Endothelial cell of umbilical vein (primary cell): ENCODE results near the gene CENPQ. TPM values are rescaled to one million over a fixed set of nuclear protein-coding genes. Genes with fewer than 3 reads are reported as not detected.
A peak's percentile ranks its signal among the peaks of the same experiment; 100 is the strongest.

Experiments used
- BruUV-seq: library from RNA; stranded (reverse); fragments of 400-500 nt; replicated peaks from 2 replicates; lab custom pipeline; 2021; lab: Mats Ljungman, UMichigan
- CTCF ChIA-PET: fragments of 300-600, 350-600 bp; sonication (Branson Sonifier 250); formaldehyde crosslinking; loops from one replicate; lab custom pipeline; 2021; ENCODE audit warnings: antibody characterized with exemption, inconsistent platforms; lab: Charles Lee
- POLR2A ChIA-PET: fragments of 300-600, 350-600 bp; sonication (Branson Sonifier 250); formaldehyde crosslinking; loops from one replicate; lab custom pipeline; 2021; ENCODE audit warnings: antibody characterized with exemption, inconsistent platforms; lab: Charles Lee
- DNase-seq: peaks from one replicate; pipeline ENCODE4 v3.0.0-alpha.2; 2011; ENCODE audit warnings: low read depth, low spot score
- FAIRE-seq: peaks from 2 replicates; lab custom pipeline; 2011; peaks lifted over from hg19 to GRCh38; lab: Jason Lieb, UNC
- H2AFZ ChIP-seq: 2 replicates; pipeline ENCODE4 v1.6.0; 2012; ENCODE audit warnings: low read depth, low read length, control low read depth, inconsistent platforms
- H3K27ac ChIP-seq: 2 replicates; pipeline ENCODE4 v1.5.1; 2011; ENCODE audit warnings: low read depth, mild to moderate bottlenecking, control low read depth, low read length, moderate library complexity; ENCODE audit not compliant: insufficient read depth
- H3K27me3 ChIP-seq, 2 experiments: 2 replicates each; pipeline versions ENCODE4 v1.6.0 to v1.6.1; 2011; ENCODE audit warnings: low read length in 2 of 2, mixed read lengths in 1 of 2; ENCODE audit not compliant: control insufficient read depth in 2 of 2, insufficient read depth in 2 of 2
- H3K36me3 ChIP-seq, 2 experiments: 2 replicates in 1 of 2; 3 replicates in 1 of 2; pipeline ENCODE4 v1.5.1; 2011; ENCODE audit warnings: low read length in 2 of 2, mild to moderate bottlenecking in 1 of 2, moderate library complexity in 1 of 2; ENCODE audit not compliant: control insufficient read depth in 2 of 2, insufficient read depth in 2 of 2; ENCODE audit errors: extremely low read depth in 1 of 2
- H3K4me1 ChIP-seq: 3 replicates; pipeline ENCODE4 v1.5.1; 2011; ENCODE audit warnings: mild to moderate bottlenecking, low read length; ENCODE audit not compliant: control insufficient read depth, insufficient read depth; ENCODE audit errors: extremely low read depth
- H3K4me2 ChIP-seq: 2 replicates; pipeline ENCODE4 v1.6.1; 2011; ENCODE audit warnings: low read length, control low read depth, mixed read lengths; ENCODE audit not compliant: insufficient read depth
- H3K4me3 ChIP-seq, 3 experiments: fragments of 200-600 bp in 1 of 3; sonication (generic), shearing (Covaris generic) in 1 of 3; replicated peaks in 1 of 3; 2 replicates each; pipeline ENCODE4 v1.5.1; 2011 to 2016; ENCODE audit warnings: control low read depth in 3 of 3, low read length in 3 of 3, mild to moderate bottlenecking in 2 of 3, inconsistent platforms in 1 of 3, low read depth in 1 of 3, moderate library complexity in 1 of 3; ENCODE audit not compliant: insufficient read depth in 1 of 3
- H3K79me2 ChIP-seq: 2 replicates; pipeline ENCODE4 v1.6.0; 2012; ENCODE audit warnings: low read length, inconsistent platforms; ENCODE audit not compliant: control insufficient read depth, insufficient read depth
- H3K9ac ChIP-seq: replicated peaks from 2 replicates; pipeline ENCODE3; 2011; ENCODE audit warnings: low read length, control low read depth; ENCODE audit not compliant: insufficient read depth; ENCODE audit errors: extremely low read depth
- H3K9me1 ChIP-seq: replicated peaks from 3 replicates; pipeline ENCODE4 v1.6.0; 2011; ENCODE audit warnings: mild to moderate bottlenecking, low read length; ENCODE audit not compliant: control insufficient read depth, insufficient read depth; ENCODE audit errors: extremely low read depth
- H3K9me3 ChIP-seq: replicated peaks from 2 replicates; pipeline ENCODE4 v1.5.1; 2012; ENCODE audit warnings: low read length, inconsistent platforms; ENCODE audit not compliant: control insufficient read depth, insufficient read depth
- H4K20me1 ChIP-seq: replicated peaks from 2 replicates; pipeline ENCODE3; 2011; ENCODE audit warnings: mild to moderate bottlenecking, low read length; ENCODE audit not compliant: control insufficient read depth, insufficient read depth; ENCODE audit errors: extremely low read depth
- EZH2 ChIP-seq: IDR thresholded peaks from 2 replicates; pipeline ENCODE4 v1.6.1; 2012; ENCODE audit warnings: borderline replicate concordance, low read depth, mild to moderate bottlenecking, moderate library complexity, low read length, inconsistent platforms; ENCODE audit not compliant: severe bottlenecking
- FOS ChIP-seq: IDR thresholded peaks from 2 replicates; pipeline ENCODE4 v1.6.1; 2011; ENCODE audit warnings: mild to moderate bottlenecking, low read length, moderate library complexity, borderline replicate concordance; ENCODE audit not compliant: insufficient read depth
- GATA2 ChIP-seq: IDR thresholded peaks from 2 replicates; pipeline ENCODE4 v1.7.0; 2011; ENCODE audit warnings: low read depth, mild to moderate bottlenecking, moderate library complexity, mixed read lengths, low read length; ENCODE audit not compliant: insufficient read length, insufficient read depth
- JUN ChIP-seq: IDR thresholded peaks from 2 replicates; pipeline ENCODE4 v1.6.1; 2011; ENCODE audit warnings: borderline replicate concordance, low read depth; ENCODE audit not compliant: insufficient read length, insufficient read depth
- MYC ChIP-seq: IDR thresholded peaks from one replicate; pipeline ENCODE4 v1.6.1; 2011; ENCODE audit warnings: mild to moderate bottlenecking, low read depth, low read length
- POLR2A ChIP-seq: IDR thresholded peaks from 2 replicates; pipeline ENCODE4 v1.6.1; 2012; ENCODE audit warnings: low read depth, mild to moderate bottlenecking, control low read depth, low read length
- POLR2AphosphoS5 ChIP-seq: IDR thresholded peaks from 2 replicates; pipeline ENCODE4 v1.6.1; 2012; ENCODE audit warnings: low read depth, mild to moderate bottlenecking, control low read depth, low read length, moderate library complexity; ENCODE audit not compliant: insufficient read depth
- dilution Hi-C: fragments of 300-500 bp; cut with MboI; formaldehyde crosslinking; loops from one replicate; pipeline ENCODE4 v1.15.0; 2019; ENCODE audit warnings: low sequenced_read_pairs; ENCODE audit not compliant: extremely low pct_ligation_motif_present
- intact Hi-C: fragments of 100-400 bp; cut with micrococcal nuclease; formaldehyde crosslinking; loops from one replicate; pipeline ENCODE4 v1.10.0; 2022
- polyA plus RNA-seq, 4 experiments: library from polyadenylated mRNA; depleted of rRNA in 3 of 4; stranded (reverse) in 3 of 4; unstranded in 1 of 4; fragments of >200 nt; gene quantifications; 2 replicates each; pipeline versions ENCODE4 v1.2.1 to v1.2.3, GENCODE V29; 2011 to 2012; ENCODE audit warnings: missing spikeins in 1 of 4
- total RNA-seq: library from RNA; stranded (reverse); gene quantifications from 2 replicates; pipeline ENCODE4 v1.2.3, GENCODE V29; 2021
- TF ChIP-seq, protein P1 (sequence below): IDR thresholded peaks from 2 replicates; pipeline ENCODE4 v1.6.1; 2011; ENCODE audit not compliant: insufficient read depth, insufficient read length
- TF ChIP-seq, protein P2 (sequence below), 2 donors: IDR thresholded peaks; 1 replicate in 1 of 2; 2 replicates in 1 of 2; pipeline ENCODE4 v1.5.1; 2011; ENCODE audit warnings: low read length in 2 of 2, mild to moderate bottlenecking in 2 of 2, moderate library complexity in 2 of 2, control low read depth in 1 of 2, inconsistent platforms in 1 of 2, low read depth in 1 of 2; ENCODE audit not compliant: insufficient read depth in 1 of 2; ENCODE audit errors: extremely low read depth in 1 of 2

CENPQ gene
- total and polyA plus RNA-seq, 2 donors (not counting 3 experiments of a cell fraction or from before 2014, with no cell fraction given) = 3.3 to 8.0 TPM

DNA sequence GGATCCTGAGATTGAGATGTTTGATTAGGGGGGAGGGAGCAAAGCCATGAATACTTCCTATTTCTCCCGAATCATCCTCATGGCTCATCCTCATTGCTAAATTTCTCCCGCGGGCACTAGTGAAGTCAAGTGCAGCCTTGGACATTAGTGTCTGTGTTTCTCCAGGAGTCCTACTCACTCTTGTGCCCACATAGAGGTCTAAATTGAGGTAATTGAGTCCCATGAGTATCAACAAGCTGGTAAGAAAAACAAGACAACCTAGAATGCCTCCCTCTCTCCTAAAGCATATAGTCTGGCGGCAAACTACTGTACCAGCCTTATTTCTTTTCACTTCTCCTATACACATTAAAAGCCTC is 420 bp downstream of the CENPQ start:
- H3K36me3 ChIP-seq = no peaks in the 10 kb centered on the region
- CTCF ChIA-PET = no interaction called here
- peak overlapping the region; percentile 68 for H3K27ac ChIP-seq
- intact Hi-C loops = loop anchor here (1.0 kb wide), 2 partner anchors 69 to 144 kb away; no protein-coding TSS in a partner anchor
- H3K9me3 ChIP-seq = no peaks in the 10 kb centered on the region
- peaks cover 21% of the 10 kb centered on the region for H3K79me2 ChIP-seq
- H3K4me2 ChIP-seq = peak overlapping the region; percentile 96
- H3K9me1 ChIP-seq = no peaks in the 10 kb centered on the region
- peak overlapping the region; percentile 77 for H3K9ac ChIP-seq
- no peaks in the 10 kb centered on the region for H4K20me1 ChIP-seq
- peak overlapping the region; percentile 66 to 96 (median 92) for H3K4me3 ChIP-seq
- dilution Hi-C loops = no loop called here
- no peaks in the 10 kb centered on the region for H3K27me3 ChIP-seq
- POLR2A ChIA-PET = no interaction called here
- TSS peak; percentile 79 for BruUV-seq
- TF ChIP-seq, protein P1, sequence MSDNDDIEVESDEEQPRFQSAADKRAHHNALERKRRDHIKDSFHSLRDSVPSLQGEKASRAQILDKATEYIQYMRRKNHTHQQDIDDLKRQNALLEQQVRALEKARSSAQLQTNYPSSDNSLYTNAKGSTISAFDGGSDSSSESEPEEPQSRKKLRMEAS = no peak
- TF ChIP-seq POLR2A (no peak), EZH2 (no peak), FOS (no peak), JUN (no peak), POLR2AphosphoS5 (no peak), MYC (no peak), GATA2 (no peak)
- TF ChIP-seq, protein P2, sequence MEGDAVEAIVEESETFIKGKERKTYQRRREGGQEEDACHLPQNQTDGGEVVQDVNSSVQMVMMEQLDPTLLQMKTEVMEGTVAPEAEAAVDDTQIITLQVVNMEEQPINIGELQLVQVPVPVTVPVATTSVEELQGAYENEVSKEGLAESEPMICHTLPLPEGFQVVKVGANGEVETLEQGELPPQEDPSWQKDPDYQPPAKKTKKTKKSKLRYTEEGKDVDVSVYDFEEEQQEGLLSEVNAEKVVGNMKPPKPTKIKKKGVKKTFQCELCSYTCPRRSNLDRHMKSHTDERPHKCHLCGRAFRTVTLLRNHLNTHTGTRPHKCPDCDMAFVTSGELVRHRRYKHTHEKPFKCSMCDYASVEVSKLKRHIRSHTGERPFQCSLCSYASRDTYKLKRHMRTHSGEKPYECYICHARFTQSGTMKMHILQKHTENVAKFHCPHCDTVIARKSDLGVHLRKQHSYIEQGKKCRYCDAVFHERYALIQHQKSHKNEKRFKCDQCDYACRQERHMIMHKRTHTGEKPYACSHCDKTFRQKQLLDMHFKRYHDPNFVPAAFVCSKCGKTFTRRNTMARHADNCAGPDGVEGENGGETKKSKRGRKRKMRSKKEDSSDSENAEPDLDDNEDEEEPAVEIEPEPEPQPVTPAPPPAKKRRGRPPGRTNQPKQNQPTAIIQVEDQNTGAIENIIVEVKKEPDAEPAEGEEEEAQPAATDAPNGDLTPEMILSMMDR (IDR thresholded peaks at IDR 0.05; ENCODE audit: extremely low read depth in 1 of 2, insufficient read depth in 1 of 2, low read depth in 1 of 2, low read length in 2 of 2) = no peak
- DNase-seq = no peak
- H3K4me1 ChIP-seq = peaks cover 19% of the 10 kb centered on the region
- no peak for FAIRE-seq
- H2AFZ ChIP-seq = peak overlapping the region; percentile 96
